ENCODE measurements around the gene RELCH.

The RELCH gene

GRCh38 chr18:62258093-62258492 lies 71.0 kb downstream of the RELCH start:
- DNase-seq (ENCODE audit: low read depth in 3 of 3), result no peak

GRCh38 chr18:62258616-62259015 lies 71.6 kb downstream of the RELCH start:
- no peak for DNase-seq (ENCODE audit: low read depth in 3 of 3)

DNA sequence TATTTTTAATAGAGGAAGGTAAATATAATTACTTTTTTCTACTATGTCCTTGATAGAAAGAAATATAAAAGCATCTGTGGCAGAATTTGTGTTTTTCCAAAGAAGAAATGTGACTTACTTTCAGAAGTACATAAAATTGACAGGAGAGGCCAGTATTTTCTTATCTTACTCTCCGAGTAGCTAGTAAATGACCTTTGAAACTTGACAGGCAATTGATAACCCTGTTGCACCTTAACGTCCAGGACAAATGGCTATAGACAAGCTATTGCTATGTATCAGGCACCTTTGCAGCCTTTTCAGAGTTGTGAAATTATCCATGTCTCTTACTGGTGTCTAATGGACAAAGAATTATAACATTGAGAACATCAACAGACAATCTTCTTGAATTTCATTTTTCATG lies 75.0 kb downstream of the RELCH start:
- no peak for DNase-seq (ENCODE audit: low read depth in 3 of 3)

DNA sequence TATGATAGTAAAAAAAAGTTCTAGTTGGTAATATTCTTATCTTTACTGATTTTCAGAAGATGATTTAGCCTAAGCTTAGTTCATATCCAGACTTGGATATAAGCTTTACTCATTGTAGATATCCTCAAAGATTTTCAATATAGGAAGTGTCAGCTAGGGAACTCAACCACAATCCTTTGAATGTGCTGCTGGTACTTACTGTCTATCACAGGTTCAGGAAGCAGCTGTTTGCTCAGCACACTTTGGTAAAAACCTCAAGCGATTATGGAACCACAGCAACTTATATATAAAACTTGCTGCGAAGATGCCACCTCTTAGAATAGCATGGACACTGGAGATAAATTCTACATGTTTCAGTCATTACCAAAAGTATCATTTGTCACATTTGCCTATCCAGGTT lies 77.9 kb downstream of the RELCH start:
- DNase-seq (ENCODE audit: low read depth in 3 of 3), result no peak

DNA sequence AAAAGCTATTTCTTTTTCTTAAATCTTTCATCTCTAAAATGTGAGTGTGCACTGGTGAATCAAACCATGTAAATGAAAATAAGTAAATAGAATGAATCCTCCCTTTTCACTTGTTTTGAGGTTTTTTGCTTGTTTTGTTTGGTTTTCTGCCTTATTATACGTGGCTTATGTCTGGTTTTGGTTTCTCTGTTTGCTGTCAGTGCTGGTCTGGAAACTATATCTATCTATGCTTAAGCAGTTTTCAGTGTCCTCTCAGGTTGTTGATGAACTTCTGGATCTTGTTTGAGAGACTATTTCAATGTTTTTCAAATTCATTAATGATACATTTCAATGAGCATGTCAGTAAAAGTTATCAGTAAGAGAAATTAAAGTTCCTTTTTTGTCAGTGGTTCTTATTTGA lies 90.0 kb downstream of the RELCH start:
- DNase-seq (ENCODE audit: low read depth in 3 of 3), result no peak

DNA sequence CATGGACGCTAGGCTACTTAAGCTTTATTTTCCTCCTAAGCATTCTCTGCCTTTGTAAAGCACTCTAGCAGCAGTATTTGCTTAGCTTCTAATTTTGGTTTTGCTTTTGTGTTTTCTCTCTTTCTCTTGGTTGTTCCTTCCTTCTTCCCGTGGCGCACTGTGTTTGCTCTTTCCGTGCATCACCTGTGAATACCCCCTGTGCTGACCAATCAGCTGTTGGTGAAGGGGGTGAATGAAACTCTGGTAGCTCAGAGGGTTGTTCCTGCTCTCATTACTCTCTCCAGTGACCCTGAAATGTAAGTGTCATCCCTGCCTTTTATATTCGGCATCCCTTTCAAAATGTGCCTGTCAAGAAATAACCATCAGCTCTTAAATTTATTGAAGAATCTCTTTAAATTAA lies 92.5 kb downstream of the RELCH start:
- no peak for DNase-seq (ENCODE audit: low read depth in 3 of 3)

- DNase-seq (ENCODE audit: low read depth in 3 of 3), result no peak
Measured at GRCh38 chr18:62280058-62280457, 93.0 kb downstream of the RELCH start.

GRCh38 chr18:62280786-62281185 lies 93.7 kb downstream of the RELCH start:
- no peak for DNase-seq (ENCODE audit: low read depth in 3 of 3)

DNA sequence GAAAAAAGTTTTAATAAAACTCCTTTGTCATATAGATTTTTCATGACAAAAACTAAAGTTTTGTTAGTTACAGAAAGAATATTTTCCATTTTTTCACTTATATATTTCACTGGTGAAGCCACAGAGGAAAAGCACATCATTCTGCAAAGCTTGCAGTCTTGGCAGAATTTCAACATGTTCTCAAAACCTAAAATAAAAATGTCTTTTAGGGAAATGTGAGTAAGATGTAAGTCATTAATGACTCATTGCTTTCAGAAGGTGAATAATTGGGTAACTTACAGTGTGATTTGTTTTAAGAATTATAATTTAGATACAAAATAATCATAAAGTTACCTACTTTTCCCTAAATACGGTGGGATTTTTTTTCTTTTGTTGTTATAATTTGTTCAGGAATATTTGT lies 94.6 kb downstream of the RELCH start:
- DNase-seq (ENCODE audit: low read depth in 3 of 3), result no peak

DNA sequence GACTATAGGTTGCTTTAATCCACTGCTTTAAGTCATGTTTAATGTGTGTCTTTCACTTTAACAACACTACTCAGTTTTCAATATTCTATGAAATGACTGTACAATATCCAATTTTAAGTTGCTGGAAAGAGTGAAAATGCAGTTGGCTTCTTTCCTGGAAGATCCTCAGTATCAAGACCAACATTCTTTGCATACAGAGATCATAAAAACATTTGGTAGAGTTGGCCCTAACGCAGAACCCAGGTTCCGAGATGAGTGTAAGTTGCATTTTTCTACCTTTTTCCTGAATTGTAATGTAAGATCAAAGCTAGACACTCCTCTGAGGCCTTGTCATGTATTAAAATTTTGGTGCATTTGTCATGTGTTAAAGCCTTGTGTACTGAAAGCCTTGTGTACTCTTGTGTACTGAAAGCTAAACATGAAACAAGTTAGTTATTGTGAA lies 95.2 kb downstream of the RELCH start:
- DNase-seq (ENCODE audit: low read depth in 3 of 3), result no peak

DNA sequence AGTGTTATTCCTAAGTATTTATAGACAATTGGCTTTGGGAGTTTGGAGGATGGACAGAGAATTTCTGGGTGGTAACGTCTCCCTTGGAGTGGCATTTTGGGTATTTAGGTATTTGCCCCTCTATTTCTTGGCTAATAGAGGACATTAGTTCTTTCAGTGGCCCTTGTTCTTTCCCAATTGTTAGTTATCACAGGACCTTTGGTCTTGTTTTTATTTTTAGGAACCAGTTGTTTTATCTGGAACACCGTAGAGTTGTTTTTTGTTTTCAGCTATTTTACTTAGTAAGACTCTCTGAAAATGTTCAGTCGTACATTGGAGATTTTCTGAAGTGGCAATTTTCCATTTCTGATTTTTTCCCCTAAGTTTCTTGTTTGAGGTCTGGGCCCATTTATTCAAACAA lies 97.6 kb downstream of the RELCH start:
- DNase-seq (ENCODE audit: low read depth in 3 of 3), result no peak

GRCh38 chr18:62285281-62285680 lies 98.2 kb downstream of the RELCH start:
- no peak for DNase-seq (ENCODE audit: low read depth in 3 of 3)

DNA sequence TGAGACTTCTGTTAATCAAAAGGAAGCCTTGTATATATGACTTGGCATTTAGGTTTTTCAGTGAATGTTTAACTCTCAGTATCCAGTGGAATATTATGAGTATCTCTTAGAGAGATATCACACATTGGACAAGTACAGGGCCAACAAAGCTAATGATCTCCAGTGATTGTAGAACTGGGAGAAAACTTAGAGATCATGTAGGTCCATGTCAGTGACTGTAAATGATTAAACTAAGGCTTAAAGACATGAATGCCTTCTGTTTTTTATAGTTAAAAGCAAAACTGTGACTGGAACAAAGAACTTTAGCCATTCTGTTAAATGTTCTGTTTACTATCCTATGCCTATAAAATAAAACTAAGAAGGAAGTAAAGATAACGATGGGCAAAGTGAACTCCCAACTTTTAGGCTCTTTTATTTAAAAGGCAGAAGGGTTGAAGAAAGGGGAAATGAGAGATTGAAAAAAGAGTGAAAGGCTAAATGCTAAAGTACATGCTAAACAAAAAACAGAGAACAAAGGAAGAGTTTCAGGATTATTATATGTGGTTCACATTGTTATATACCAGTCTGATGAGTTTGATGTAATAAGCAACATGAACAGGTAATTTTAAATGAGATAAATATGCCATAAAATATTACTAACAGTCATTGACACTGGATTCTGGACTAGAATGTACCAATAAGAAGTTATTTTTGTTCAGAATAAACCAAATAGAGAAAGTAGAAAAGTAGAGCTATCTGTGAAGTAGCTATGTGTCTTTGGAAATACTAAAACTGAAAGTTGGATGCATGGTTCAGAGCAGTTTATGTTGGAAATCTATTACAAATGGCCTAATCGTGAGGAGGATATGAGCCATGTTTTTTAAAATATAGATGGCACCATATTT lies 101.0 kb downstream of the RELCH start:
- no peak for DNase-seq (ENCODE audit: low read depth in 3 of 3)

- DNase-seq (ENCODE audit: low read depth in 3 of 3), result no peak
Measured at GRCh38 chr18:62288665-62289008, 101.6 kb downstream of the RELCH start.

DNA sequence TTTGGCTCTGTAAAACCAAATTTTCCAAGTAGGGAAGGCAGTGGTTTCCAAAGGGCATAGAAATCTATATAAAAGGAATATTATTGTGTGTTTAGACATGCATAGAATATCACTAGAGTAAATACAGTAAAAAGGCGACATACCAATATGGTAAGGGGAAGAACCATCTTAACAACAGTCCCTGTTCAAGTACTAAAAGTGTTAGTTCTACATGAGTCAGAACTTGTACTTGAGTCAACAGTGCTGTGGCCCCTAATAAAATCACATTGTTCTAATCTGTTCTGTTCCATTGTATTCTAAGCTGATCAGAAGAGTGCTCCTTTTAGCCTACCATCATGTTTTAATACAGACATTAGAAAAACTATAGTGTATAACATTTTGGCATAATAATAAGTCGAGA lies 102.0 kb downstream of the RELCH start:
- no peak for DNase-seq (ENCODE audit: low read depth in 3 of 3)

GRCh38 chr18:62294073-62294472 lies 107.0 kb downstream of the RELCH start:
- no peak for DNase-seq (ENCODE audit: low read depth in 3 of 3)

- DNase-seq (ENCODE audit: low read depth in 3 of 3), result no peak
Measured at GRCh38 chr18:62300359-62300963, 113.4 kb downstream of the RELCH start.

DNA sequence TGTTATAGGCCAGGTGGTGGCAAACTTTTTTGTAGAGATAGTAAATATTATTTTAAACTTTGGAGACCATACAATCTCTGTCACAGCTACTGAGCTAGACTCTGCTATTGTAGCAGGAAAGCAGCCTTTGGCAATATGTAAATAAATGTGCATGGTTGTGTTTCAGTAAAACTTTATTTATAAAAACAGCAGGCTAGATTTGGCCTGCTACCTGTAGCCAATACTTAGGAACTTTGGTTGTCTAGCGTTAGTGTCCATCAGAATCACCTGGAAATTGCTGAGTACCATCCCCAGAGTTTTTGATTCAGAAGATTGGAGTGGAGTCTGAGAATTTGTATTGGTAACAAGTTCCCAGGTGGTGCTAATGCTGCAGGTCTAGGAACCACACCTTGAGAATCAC lies 114.3 kb downstream of the RELCH start:
- no peak for DNase-seq (ENCODE audit: low read depth in 3 of 3)

DNA sequence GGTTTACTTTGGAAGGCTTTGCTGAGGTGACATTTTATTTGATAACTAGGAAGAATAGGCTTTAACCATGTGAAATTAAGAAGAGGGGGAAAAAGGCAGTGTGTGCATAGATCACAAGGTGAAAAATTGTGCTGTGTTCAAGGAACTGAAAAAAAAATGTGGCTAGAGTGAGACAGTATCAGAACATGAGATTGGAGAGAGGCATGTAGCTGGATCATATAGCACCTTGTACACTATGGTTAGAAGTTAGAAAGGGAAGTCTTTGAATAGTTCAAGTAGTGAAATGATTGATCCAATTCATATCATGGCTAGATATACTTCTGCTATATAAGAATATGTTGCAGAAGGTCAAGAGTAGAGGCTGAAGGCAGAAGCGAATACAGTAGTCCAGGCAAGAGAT lies 125.8 kb downstream of the RELCH start:
- no peak for DNase-seq (ENCODE audit: low read depth in 3 of 3)

DNA sequence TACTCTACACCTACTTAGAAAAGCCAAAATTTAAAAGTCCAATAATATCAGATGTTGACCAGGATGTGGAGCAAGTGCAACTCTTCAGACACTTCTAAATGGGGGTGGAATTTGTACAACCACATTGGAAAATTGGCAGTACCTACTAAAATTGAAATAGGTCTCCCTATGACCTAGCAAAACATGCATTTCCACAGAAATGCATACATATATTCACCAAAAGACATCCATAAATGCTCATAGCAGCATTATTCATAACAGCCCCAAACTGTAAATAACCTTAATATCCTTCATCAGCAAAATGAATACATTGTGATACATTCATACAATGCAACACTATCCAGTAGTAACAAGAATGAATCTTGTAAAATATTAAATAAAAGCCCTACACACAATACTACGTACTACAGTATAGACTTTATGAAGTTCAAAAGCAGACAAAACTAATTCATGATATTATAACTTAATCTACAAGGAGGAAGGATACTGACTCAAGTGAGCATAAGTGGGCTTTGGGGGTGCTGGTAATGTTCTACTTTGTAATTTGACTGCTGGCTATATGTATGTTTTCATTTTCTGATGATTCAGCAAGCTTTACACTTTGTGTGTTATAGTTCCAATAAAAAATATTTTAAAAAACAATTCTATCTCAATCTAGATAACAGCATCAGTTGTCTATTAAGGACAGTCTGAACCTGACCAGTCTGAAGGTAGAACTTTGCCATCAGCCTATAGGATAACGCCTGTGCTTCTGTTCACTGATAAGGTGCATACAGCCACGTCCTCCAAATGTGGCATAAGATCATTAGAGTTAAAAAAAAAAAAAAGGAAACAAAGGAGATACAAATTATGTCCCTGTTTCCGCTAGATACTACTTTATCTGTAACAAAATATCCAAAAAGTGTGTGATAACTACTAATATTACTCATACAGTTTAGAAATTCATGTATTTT lies 131.4 kb downstream of the RELCH start:
- DNase-seq (ENCODE audit: low read depth in 3 of 3), result no peak

DNA sequence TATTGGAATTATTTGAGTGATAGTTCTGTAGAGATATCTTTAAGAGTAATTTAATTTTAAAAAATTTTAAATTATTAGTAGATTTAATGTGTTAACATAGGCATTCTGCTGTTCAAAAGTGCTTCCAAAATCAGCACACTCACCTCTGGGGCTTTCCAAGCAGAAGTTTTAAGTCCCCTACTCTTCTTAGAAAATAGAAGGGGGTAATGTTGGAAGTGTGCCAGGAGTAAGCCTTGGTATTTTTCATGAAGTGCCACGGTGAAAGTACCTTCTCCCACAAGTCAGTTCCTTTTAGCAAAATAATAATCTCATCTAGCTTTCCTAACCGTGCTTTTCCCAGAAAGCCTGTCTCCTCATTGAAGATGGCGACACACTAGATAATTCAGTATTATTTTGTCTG lies 134.1 kb downstream of the RELCH start:
- no peak for DNase-seq (ENCODE audit: low read depth in 3 of 3)

GRCh38 chr18:62323483-62324180 lies 136.6 kb downstream of the RELCH start:
- DNase-seq (ENCODE audit: low read depth in 3 of 3), result no peak
